RCC 7860 (cell line): ENCODE data around the gene ZNF777.
"Not testable (repeated sequence)": the region's sequence is repeated elsewhere in the genome, so short reads cannot be mapped to it uniquely, and the experiment has no call there.

Experiments used
- DNase-seq: peaks from one replicate; pipeline ENCODE4 v3.0.0-alpha.2; 2015; ENCODE audit warnings: low spot score
- FAIRE-seq: peaks from 2 replicates; lab custom pipeline; 2012; peaks lifted over from hg19 to GRCh38; lab: Jason Lieb, UNC

The ZNF777 gene

GRCh38 chr7:149455175-149455950 is 5.5 kb downstream of the ZNF777 start:
- FAIRE-seq, result no peak
- DNase-seq, result no peak

- FAIRE-seq, result no peak
- DNase-seq, result no peak
These were observed 6.1 kb downstream of the ZNF777 start for GRCh38 chr7:149454750-149455149.

- no peak for DNase-seq
- FAIRE-seq, result no peak
These were observed 6.9 kb downstream of the ZNF777 start for GRCh38 chr7:149454006-149454405.

- no peak for DNase-seq
These were observed 10.0 kb downstream of the ZNF777 start for GRCh38 chr7:149450821-149451220.

GRCh38 chr7:149449897-149450296 is 11.0 kb downstream of the ZNF777 start:
- no peak for DNase-seq
- no peak for FAIRE-seq

More at GRCh38 chr7:149450821-149451220, 10.0 kb downstream of the ZNF777 start:
- FAIRE-seq, result no peak

- DNase-seq (no peak), FAIRE-seq (no peak)
These were observed 11.9 kb downstream of the ZNF777 start for GRCh38 chr7:149448961-149449360.

GRCh38 chr7:149446026-149446425 is 14.8 kb downstream of the ZNF777 start:
- not testable (repeated sequence) for DNase-seq, FAIRE-seq

GRCh38 chr7:149444287-149444686 is 16.6 kb downstream of the ZNF777 start:
- FAIRE-seq, result no peak
- no peak for DNase-seq

GRCh38 chr7:149443523-149443922 is 17.3 kb downstream of the ZNF777 start:
- no peak for DNase-seq
- FAIRE-seq, result no peak

- DNase-seq (no peak), FAIRE-seq (no peak)
These were observed 17.9 kb downstream of the ZNF777 start for GRCh38 chr7:149442924-149443323.

GRCh38 chr7:149440222-149440621 is 20.6 kb downstream of the ZNF777 start:
- FAIRE-seq (no peak), DNase-seq (no peak)

- FAIRE-seq (no peak), DNase-seq (no peak)
These were observed 24.5 kb downstream of the ZNF777 start for GRCh38 chr7:149436358-149436757.

- DNase-seq (no peak), FAIRE-seq (no peak)
These were observed 27.7 kb downstream of the ZNF777 start for GRCh38 chr7:149433124-149433523.

- no peak for FAIRE-seq
- no peak for DNase-seq
These were observed 28.7 kb downstream of the ZNF777 start for GRCh38 chr7:149432121-149432691.

GRCh38 chr7:149431486-149432120 is 29.3 kb downstream of the ZNF777 start:
- FAIRE-seq (no peak), DNase-seq (no peak)

- DNase-seq (no peak), FAIRE-seq (no peak)
These were observed 30.7 kb downstream of the ZNF777 start for GRCh38 chr7:149430192-149430591.

GRCh38 chr7:149427893-149428292 is 33.0 kb downstream of the ZNF777 start:
- FAIRE-seq, result no peak
- DNase-seq, result no peak

- DNase-seq, result no peak
- FAIRE-seq, result no peak
These were observed 33.7 kb downstream of the ZNF777 start for GRCh38 chr7:149427096-149427680.

GRCh38 chr7:149423449-149424110 is 37.3 kb downstream of the ZNF777 start:
- DNase-seq, result no peak
- no peak for FAIRE-seq

- FAIRE-seq (no peak), DNase-seq (no peak)
These were observed 38.0 kb downstream of the ZNF777 start for GRCh38 chr7:149422914-149423301.
